Mammary epithelial cell (primary cell): ENCODE results near the gene ERBB4.

Experiments
- CTCF ChIP-seq, 2 donors: IDR thresholded peaks in 1 of 2; conservative IDR thresholded peaks in 1 of 2; 2 replicates each; pipeline ENCODE4 v1.5.1; 2011 to 2012; ENCODE audit warnings: inconsistent platforms in 2 of 2, low read length in 2 of 2, mild to moderate bottlenecking in 2 of 2, control low read depth in 1 of 2, low read depth in 1 of 2; ENCODE audit not compliant: insufficient read depth in 1 of 2; ENCODE audit errors: extremely low read depth in 1 of 2
- EZH2 ChIP-seq: IDR thresholded peaks from 2 replicates; pipeline ENCODE4 v1.6.1; 2012; ENCODE audit warnings: low read length, inconsistent platforms, borderline replicate concordance

- TF ChIP-seq CTCF (conservative IDR thresholded peaks at IDR 0.05 in 1 of 2, IDR thresholded peaks at IDR 0.05 in 1 of 2; ENCODE audit: extremely low read depth in 1 of 2, insufficient read depth in 1 of 2, low read depth in 1 of 2, low read length in 2 of 2) (no peak), EZH2 (no peak)
Observed at GRCh38 chr2:211982162-211982561, 556.4 kb downstream of the ERBB4 start.
